ENCODE measurements around the gene SETBP1. TPM values are rescaled to one million over a fixed set of nuclear protein-coding genes. Genes with fewer than 3 reads are reported as not detected.

Gene SETBP1
- total and polyA plus RNA-seq, 2 of the 13 experiments (the other 11 are each of a cell fraction or from before 2014, with no cell fraction given), result 0.18 to 0.65 TPM

GRCh38 chr18:45061359-45061758 lies 380.7 kb downstream of the SETBP1 start:
- no peaks in the 10 kb centered on the region; the same call in 1 of the 2 replicates for H3K9me3 ChIP-seq (ENCODE audit: low read length)
- no peaks in the 10 kb centered on the region for H3K36me3 ChIP-seq (replicated peaks in 1 of 2; ENCODE audit: control insufficient read depth in 1 of 2, insufficient read depth in 2 of 2, low read length in 2 of 2)
- CTCF ChIA-PET (ENCODE audit: low intra/inter-chr PET ratio, low total read pairs), result no interaction called here
- no peak overlapping the region for H3K4me2 ChIP-seq (ENCODE audit: low read depth, low read length)
- no peaks in the 10 kb centered on the region for H3K27me3 ChIP-seq (ENCODE audit: control insufficient read depth in 1 of 2, insufficient read depth in 2 of 2, low read length in 2 of 2)
- intact Hi-C loops (cut with micrococcal nuclease; ENCODE audit: unreplicated experiment), result no loop called here
- in situ Hi-C loops (cut with HindIII; ENCODE audit: extremely low pct_ligation_motif_present, low pct_unique_long_range_greater_than_20kb), result no loop called here
- no peaks in the 10 kb centered on the region for H4K20me1 ChIP-seq (ENCODE audit: insufficient read depth, low read length)
- ATAC-seq (no peak), FAIRE-seq (no peak), DNase-seq (ENCODE audit: low spot score) (no peak)
- no peak overlapping the region for H3K4me3 ChIP-seq (replicated peaks in 1 of 3; ENCODE audit: insufficient read depth in 1 of 3, low read depth in 2 of 3, low read length in 3 of 3)
- no peaks in the 10 kb centered on the region for H3K4me1 ChIP-seq (ENCODE audit: insufficient read depth, low read length)
- H3K27ac ChIP-seq (ENCODE audit: extremely low read length, insufficient read depth, low read length), result no peak overlapping the region
- no peak overlapping the region for H3K9ac ChIP-seq (ENCODE audit: insufficient read depth, low read depth, low read length)
- TF ChIP-seq GABPB1 (CRISPR knock-in tag; IDR thresholded peaks at IDR 0.05), result no peak
- TF ChIP-seq, protein P1, sequence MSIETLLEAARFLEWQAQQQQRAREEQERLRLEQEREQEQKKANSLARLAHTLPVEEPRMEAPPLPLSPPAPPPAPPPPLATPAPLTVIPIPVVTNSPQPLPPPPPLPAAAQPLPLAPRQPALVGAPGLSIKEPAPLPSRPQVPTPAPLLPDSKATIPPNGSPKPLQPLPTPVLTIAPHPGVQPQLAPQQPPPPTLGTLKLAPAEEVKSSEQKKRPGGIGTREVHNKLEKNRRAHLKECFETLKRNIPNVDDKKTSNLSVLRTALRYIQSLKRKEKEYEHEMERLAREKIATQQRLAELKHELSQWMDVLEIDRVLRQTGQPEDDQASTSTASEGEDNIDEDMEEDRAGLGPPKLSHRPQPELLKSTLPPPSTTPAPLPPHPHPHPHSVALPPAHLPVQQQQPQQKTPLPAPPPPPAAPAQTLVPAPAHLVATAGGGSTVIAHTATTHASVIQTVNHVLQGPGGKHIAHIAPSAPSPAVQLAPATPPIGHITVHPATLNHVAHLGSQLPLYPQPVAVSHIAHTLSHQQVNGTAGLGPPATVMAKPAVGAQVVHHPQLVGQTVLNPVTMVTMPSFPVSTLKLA (IDR thresholded peaks at IDR 0.05), result no peak
- no peak for TF ChIP-seq ZNF235 (CRISPR knock-in tag; IDR thresholded peaks at IDR 0.05; ENCODE audit: borderline replicate concordance)
- TF ChIP-seq ZSCAN9 (CRISPR knock-in tag; IDR thresholded peaks at IDR 0.05; ENCODE audit: borderline replicate concordance), result no peak
- TF ChIP-seq RFX5 (IDR thresholded peaks at IDR 0.05; ENCODE audit: low read depth, low read length), result no peak
- no peak for TF ChIP-seq ZNF570 (CRISPR knock-in tag; IDR thresholded peaks at IDR 0.05; ENCODE audit: borderline replicate concordance)
- TF ChIP-seq, protein P2, sequence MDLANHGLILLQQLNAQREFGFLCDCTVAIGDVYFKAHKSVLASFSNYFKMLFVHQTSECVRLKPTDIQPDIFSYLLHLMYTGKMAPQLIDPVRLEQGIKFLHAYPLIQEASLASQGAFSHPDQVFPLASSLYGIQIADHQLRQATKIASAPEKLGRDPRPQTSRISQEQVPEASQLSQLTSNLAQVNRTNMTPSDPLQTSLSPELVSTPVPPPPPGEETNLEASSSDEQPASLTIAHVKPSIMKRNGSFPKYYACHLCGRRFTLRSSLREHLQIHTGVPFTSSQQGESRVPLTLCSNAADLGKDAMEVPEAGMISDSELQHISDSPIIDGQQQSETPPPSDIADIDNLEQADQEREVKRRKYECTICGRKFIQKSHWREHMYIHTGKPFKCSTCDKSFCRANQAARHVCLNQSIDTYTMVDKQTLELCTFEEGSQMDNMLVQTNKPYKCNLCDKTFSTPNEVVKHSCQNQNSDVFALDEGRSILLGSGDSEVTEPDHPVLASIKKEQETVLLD (CRISPR knock-in tag; IDR thresholded peaks at IDR 0.05; ENCODE audit: low read depth), result no peak
- no peak for TF ChIP-seq ZNF234 (CRISPR knock-in tag; conservative IDR thresholded peaks at IDR 0.05)
- no peak for TF ChIP-seq PHF5A (CRISPR knock-in tag; IDR thresholded peaks at IDR 0.05; ENCODE audit: low read depth, unreplicated experiment)
- TF ChIP-seq MYC (CRISPR knock-in tag; IDR thresholded peaks at IDR 0.05; ENCODE audit: borderline replicate concordance), result no peak
- no peaks in the 10 kb centered on the region for H3K79me2 ChIP-seq (ENCODE audit: insufficient read depth, low read length)
- BruUV-seq (replicated peaks), result no TSS peak
- POLR2A ChIA-PET, result no interaction called here
- 12% methylated on average over 2 of the region's 2 CpGs for WGBS (ENCODE audit: low lambda C conversion rate)
- H2AFZ ChIP-seq (ENCODE audit: low read length), result no peak overlapping the region
